ENCODE data around the gene NFATC2. TPM values are rescaled to one million over a fixed set of nuclear protein-coding genes. Genes with fewer than 3 reads are reported as not detected.
"Not testable (repeated sequence)": the region's sequence is repeated elsewhere in the genome, so short reads cannot be mapped to it uniquely, and the experiment has no call there.

Gene NFATC2
- total RNA-seq, 1 donor from 2014 or later, result 2.0 TPM

GRCh38 chr20:51484831-51485230 lies 57.7 kb downstream of the NFATC2 start:
- Mint-ChIP-seq H3K27me3 (ENCODE audit: low read depth) (no peaks in the 10 kb centered on the region), H3K27ac (ENCODE audit: unreplicated experiment) (peak overlapping the region; percentile 27), H3K4me1 (ENCODE audit: low read depth) (peaks cover 48% of the 10 kb centered on the region), H3K9me3 (ENCODE audit: low read depth) (no peaks in the 10 kb centered on the region), H3K36me3 (ENCODE audit: low read depth) (no peaks in the 10 kb centered on the region), H3K4me3 (ENCODE audit: unreplicated experiment) (no peak overlapping the region)
- no peak for TF ChIP-seq CTCF (IDR thresholded peaks at IDR 0.05)
- no peak for DNase-seq (ENCODE audit: low spot score)

GRCh38 chr20:51484141-51484815 lies 58.2 kb downstream of the NFATC2 start:
- no peak overlapping the region for H3K4me3 Mint-ChIP-seq (ENCODE audit: unreplicated experiment)
- H3K9me3 Mint-ChIP-seq (ENCODE audit: low read depth), result no peaks in the 10 kb centered on the region
- H3K4me1 Mint-ChIP-seq (ENCODE audit: low read depth), result peaks cover 42% of the 10 kb centered on the region
- no peaks in the 10 kb centered on the region for H3K27me3 Mint-ChIP-seq (ENCODE audit: low read depth)
- no peak for DNase-seq (ENCODE audit: low spot score)
- no peaks in the 10 kb centered on the region for H3K36me3 Mint-ChIP-seq (ENCODE audit: low read depth)
- no peak for TF ChIP-seq CTCF (IDR thresholded peaks at IDR 0.05)
- H3K27ac Mint-ChIP-seq (ENCODE audit: unreplicated experiment), result peak overlapping the region; percentile 27

- H3K9me3 Mint-ChIP-seq (ENCODE audit: low read depth), result peaks cover 2% of the 10 kb centered on the region
- no peaks in the 10 kb centered on the region for H3K36me3 Mint-ChIP-seq (ENCODE audit: low read depth)
- H3K4me3 Mint-ChIP-seq (ENCODE audit: unreplicated experiment), result no peak overlapping the region
- no peak for DNase-seq (ENCODE audit: low spot score)
- TF ChIP-seq CTCF (IDR thresholded peaks at IDR 0.05), result no peak
- no peak overlapping the region for H3K27ac Mint-ChIP-seq (ENCODE audit: unreplicated experiment)
- H3K4me1 Mint-ChIP-seq (ENCODE audit: low read depth), result peaks cover 32% of the 10 kb centered on the region
- no peaks in the 10 kb centered on the region for H3K27me3 Mint-ChIP-seq (ENCODE audit: low read depth)
Observed at GRCh38 chr20:51482836-51483473, 59.6 kb downstream of the NFATC2 start.

- H3K9me3 Mint-ChIP-seq (ENCODE audit: low read depth), result peaks cover 11% of the 10 kb centered on the region
- no peak overlapping the region for H3K27ac Mint-ChIP-seq (ENCODE audit: unreplicated experiment)
- H3K36me3 Mint-ChIP-seq (ENCODE audit: low read depth), result peaks cover 2% of the 10 kb centered on the region
- no peak for DNase-seq (ENCODE audit: low spot score)
- no peak overlapping the region for H3K4me3 Mint-ChIP-seq (ENCODE audit: unreplicated experiment)
- TF ChIP-seq CTCF (IDR thresholded peaks at IDR 0.05), result no peak
- no peaks in the 10 kb centered on the region for H3K27me3 Mint-ChIP-seq (ENCODE audit: low read depth)
- peaks cover 17% of the 10 kb centered on the region for H3K4me1 Mint-ChIP-seq (ENCODE audit: low read depth)
Observed at GRCh38 chr20:51481341-51481914, 61.1 kb downstream of the NFATC2 start.

GRCh38 chr20:51480507-51481270 lies 61.8 kb downstream of the NFATC2 start:
- Mint-ChIP-seq H3K36me3 (ENCODE audit: low read depth) (peaks cover 3% of the 10 kb centered on the region), H3K4me3 (ENCODE audit: unreplicated experiment) (no peak overlapping the region), H3K4me1 (ENCODE audit: low read depth) (peaks cover 14% of the 10 kb centered on the region), H3K9me3 (ENCODE audit: low read depth) (peaks cover 11% of the 10 kb centered on the region), H3K27ac (ENCODE audit: unreplicated experiment) (no peak overlapping the region), H3K27me3 (ENCODE audit: low read depth) (no peaks in the 10 kb centered on the region)
- no peak for TF ChIP-seq CTCF (IDR thresholded peaks at IDR 0.05)
- DNase-seq (ENCODE audit: low spot score), result no peak

- H3K4me3 Mint-ChIP-seq (ENCODE audit: unreplicated experiment); H3K4me1 Mint-ChIP-seq (ENCODE audit: low read depth); H3K27ac Mint-ChIP-seq (ENCODE audit: unreplicated experiment); H3K36me3 Mint-ChIP-seq (ENCODE audit: low read depth); H3K27me3 Mint-ChIP-seq (ENCODE audit: low read depth); DNase-seq (ENCODE audit: low spot score): not testable (repeated sequence)
- H3K9me3 Mint-ChIP-seq (ENCODE audit: low read depth), result peaks cover 11% of the 10 kb centered on the region
Observed at GRCh38 chr20:51476106-51476505, 66.4 kb downstream of the NFATC2 start.

All from chondrocyte (in vitro differentiated cells).